CD4-positive, alpha-beta T cell (primary cell): ENCODE data around the gene ABCG1. TPM values are rescaled to one million over a fixed set of nuclear protein-coding genes. Genes with fewer than 3 reads are reported as not detected.

Experiments used
- ATAC-seq: fragments of 200-7000 bp; cut with Tn5 transposase; one replicate; pipeline ENCODE4 v1.10.0; 2022; ENCODE audit warnings: mild to moderate bottlenecking; ENCODE audit not compliant: poor library complexity
- CTCF ChIA-PET: fragments of 350-600 bp; sonication (Branson Sonifier 250); formaldehyde crosslinking; loops from one replicate; lab custom pipeline; 2021; ENCODE audit warnings: antibody characterized with exemption, inconsistent platforms; lab: Charles Lee
- POLR2A ChIA-PET: fragments of 350-600 bp; sonication (Branson Sonifier 250); formaldehyde crosslinking; loops from one replicate; lab custom pipeline; 2021; ENCODE audit warnings: antibody characterized with exemption, inconsistent platforms; lab: Charles Lee
- DNase-seq, 14 experiments: peaks; one replicate each; pipeline ENCODE4 v3.0.0-alpha.2; 2013 to 2020; ENCODE audit warnings: mixed read lengths in 2 of 14
- H3K27ac ChIP-seq, 2 donors: one replicate each; pipeline versions ENCODE4 v1.5.1 to v1.7.0; 2013; ENCODE audit warnings: low read length in 2 of 2, low read depth in 1 of 2, mild to moderate bottlenecking in 1 of 2
- H3K27me3 ChIP-seq, 2 experiments: 1 replicate in 1 of 2; 2 replicates in 1 of 2; pipeline versions ENCODE4 v1.6.1 to v1.7.0; 2013; ENCODE audit warnings: low read length in 2 of 2, control low read depth in 1 of 2, mild to moderate bottlenecking in 1 of 2, moderate library complexity in 1 of 2; ENCODE audit not compliant: insufficient read depth in 2 of 2, control insufficient read depth in 1 of 2
- H3K36me3 ChIP-seq: one replicate; pipeline ENCODE4 v1.6.1; 2013; ENCODE audit warnings: low read length, control low read depth; ENCODE audit not compliant: insufficient read depth
- H3K4me1 ChIP-seq: one replicate; pipeline ENCODE4 v1.6.1; 2013; ENCODE audit warnings: low read length, control low read depth; ENCODE audit not compliant: insufficient read depth
- H3K4me3 ChIP-seq: one replicate; pipeline ENCODE4 v1.5.1; 2013; ENCODE audit warnings: mild to moderate bottlenecking, low read length, moderate library complexity
- H3K9me3 ChIP-seq, 2 experiments: 1 replicate in 1 of 2; 2 replicates in 1 of 2; pipeline versions ENCODE4 v1.6.1 to v1.7.0; 2013; ENCODE audit warnings: low read length in 2 of 2, mild to moderate bottlenecking in 2 of 2, control low read depth in 1 of 2, moderate library complexity in 1 of 2; ENCODE audit not compliant: control insufficient read depth in 1 of 2, insufficient read depth in 1 of 2
- H3K27ac Mint-ChIP-seq: one replicate; pipeline ENCODE4 v1.8.0; 2020; ENCODE audit warnings: mixed read lengths
- H3K27me3 Mint-ChIP-seq: one replicate; pipeline ENCODE4 v1.8.0; 2021; ENCODE audit warnings: mixed read lengths
- H3K36me3 Mint-ChIP-seq: one replicate; pipeline ENCODE4 v1.8.0; 2021; ENCODE audit warnings: low read depth, mixed read lengths
- H3K4me1 Mint-ChIP-seq: one replicate; pipeline ENCODE4 v1.8.0; 2021; ENCODE audit warnings: low read depth, mixed read lengths
- H3K4me3 Mint-ChIP-seq: one replicate; pipeline ENCODE4 v1.8.0; 2020; ENCODE audit warnings: mild to moderate bottlenecking, mixed read lengths
- H3K9me3 Mint-ChIP-seq: one replicate; pipeline ENCODE4 v1.8.0; 2020; ENCODE audit warnings: mixed read lengths
- intact Hi-C, 2 experiments: fragments of 100-400 bp; cut with DNase I in 1 of 2; cut with micrococcal nuclease in 1 of 2; formaldehyde crosslinking; loops; one replicate each; pipeline versions ENCODE4 v1.15.1 to v1.9.0; 2023 to 2025; cut with DNase I, micrococcal nuclease
- total RNA-seq, 174 experiments: library from RNA in 2 of 174; stranded (reverse) in 2 of 174; gene quantifications; one replicate each; pipeline ENCODE4 v1.2.3 and lab custom pipeline; 2021 to 2026
- TF ChIP-seq, protein P1 (sequence below): fragments of 200-600 bp; IDR thresholded peaks from one replicate; pipeline ENCODE4 v1.8.0; 2022; ENCODE audit warnings: antibody characterized with exemption, mild to moderate bottlenecking

The ABCG1 gene
- total RNA-seq, 2 experiments from 2014 or later = 109 to 116 TPM

DNA sequence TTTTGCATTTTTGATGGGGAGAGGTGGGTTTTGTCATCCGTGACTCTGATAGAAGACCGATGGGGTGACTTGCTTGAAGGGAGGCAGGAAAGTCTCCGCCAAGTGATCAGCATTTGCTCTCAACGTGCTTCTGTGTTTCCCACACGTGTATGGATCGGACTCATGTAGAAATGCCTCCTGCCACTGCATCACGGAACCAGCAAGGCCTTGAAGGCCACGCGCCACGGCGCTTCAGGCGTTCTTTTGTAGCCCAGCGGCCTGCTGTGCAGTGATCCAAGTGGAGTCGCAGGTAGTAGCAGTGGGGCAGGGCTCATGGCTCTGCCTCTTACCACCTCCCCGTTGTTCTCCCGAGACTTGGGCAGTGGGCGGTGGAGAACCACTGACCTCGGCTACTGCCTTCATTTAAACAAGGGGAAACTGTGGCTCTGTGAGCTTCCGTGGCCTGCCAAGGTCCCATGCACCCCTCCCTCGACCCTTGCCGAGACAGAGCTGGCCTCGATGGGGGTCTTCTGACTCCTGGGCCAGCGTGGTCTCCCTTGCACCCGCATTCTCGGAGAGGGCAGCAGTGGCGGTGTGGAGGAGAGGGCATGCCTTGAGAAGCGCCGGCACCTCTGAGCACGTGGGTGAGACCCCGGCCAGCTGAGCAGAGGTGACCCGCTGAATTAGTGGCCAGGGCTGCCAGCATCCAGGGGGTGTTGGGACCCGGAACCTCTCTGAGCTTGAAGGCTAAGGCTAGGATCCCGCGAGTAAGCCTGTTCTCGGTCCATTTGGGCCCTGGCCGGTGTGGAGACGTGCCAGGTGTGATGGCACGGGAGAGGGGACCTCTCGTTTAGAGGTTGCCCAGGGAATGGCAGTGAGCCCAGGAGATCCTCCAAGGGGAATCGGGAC is 46.1 kb upstream of the ABCG1 start:
- H3K27ac ChIP-seq = no peak overlapping the region
- Mint-ChIP-seq H3K9me3 (no peaks in the 10 kb centered on the region), H3K36me3 (no peaks in the 10 kb centered on the region), H3K4me3 (no peak overlapping the region), H3K27me3 (no peaks in the 10 kb centered on the region), H3K4me1 (peaks cover 5% of the 10 kb centered on the region), H3K27ac (no peak overlapping the region)
- H3K4me1 ChIP-seq = no peaks in the 10 kb centered on the region
- no peaks in the 10 kb centered on the region for H3K9me3 ChIP-seq
- no peaks in the 10 kb centered on the region for H3K36me3 ChIP-seq
- POLR2A ChIA-PET = interaction anchor here (0.6 kb wide), 1 partner anchor 239 kb away, joined by 3 read pairs; no protein-coding TSS in a partner anchor
- H3K4me3 ChIP-seq = no peak overlapping the region
- CTCF ChIA-PET = interaction anchor here (1.7 kb wide), 1 partner anchor 86 kb away, joined by 8 read pairs; no protein-coding TSS in a partner anchor
- DNase-seq (no peak), ATAC-seq (no peak)
- no peaks in the 10 kb centered on the region for H3K27me3 ChIP-seq
- intact Hi-C loops = no loop called here
- TF ChIP-seq, protein P1, sequence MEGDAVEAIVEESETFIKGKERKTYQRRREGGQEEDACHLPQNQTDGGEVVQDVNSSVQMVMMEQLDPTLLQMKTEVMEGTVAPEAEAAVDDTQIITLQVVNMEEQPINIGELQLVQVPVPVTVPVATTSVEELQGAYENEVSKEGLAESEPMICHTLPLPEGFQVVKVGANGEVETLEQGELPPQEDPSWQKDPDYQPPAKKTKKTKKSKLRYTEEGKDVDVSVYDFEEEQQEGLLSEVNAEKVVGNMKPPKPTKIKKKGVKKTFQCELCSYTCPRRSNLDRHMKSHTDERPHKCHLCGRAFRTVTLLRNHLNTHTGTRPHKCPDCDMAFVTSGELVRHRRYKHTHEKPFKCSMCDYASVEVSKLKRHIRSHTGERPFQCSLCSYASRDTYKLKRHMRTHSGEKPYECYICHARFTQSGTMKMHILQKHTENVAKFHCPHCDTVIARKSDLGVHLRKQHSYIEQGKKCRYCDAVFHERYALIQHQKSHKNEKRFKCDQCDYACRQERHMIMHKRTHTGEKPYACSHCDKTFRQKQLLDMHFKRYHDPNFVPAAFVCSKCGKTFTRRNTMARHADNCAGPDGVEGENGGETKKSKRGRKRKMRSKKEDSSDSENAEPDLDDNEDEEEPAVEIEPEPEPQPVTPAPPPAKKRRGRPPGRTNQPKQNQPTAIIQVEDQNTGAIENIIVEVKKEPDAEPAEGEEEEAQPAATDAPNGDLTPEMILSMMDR = no peak

DNA sequence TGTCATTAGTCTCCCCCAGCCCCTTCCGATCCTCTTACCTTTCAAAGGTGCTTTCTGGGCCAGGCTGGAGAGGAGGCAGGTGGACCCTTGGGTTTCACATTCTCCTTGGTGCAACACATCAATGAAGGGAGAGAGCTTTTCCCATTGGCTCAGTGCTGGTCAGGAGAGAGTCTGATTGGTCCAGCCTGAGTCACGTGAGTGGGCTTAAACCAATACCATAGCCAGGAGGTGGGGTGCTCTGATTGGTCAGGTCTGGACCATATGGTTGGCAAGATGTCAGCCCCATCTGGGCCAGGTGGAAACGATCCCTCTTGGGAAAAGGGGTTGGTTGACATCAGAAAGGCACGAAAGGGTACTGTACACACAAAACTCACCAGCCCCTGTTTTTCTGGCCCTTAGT is 44.8 kb upstream of the ABCG1 start:
- Histone ChIP-seq H3K4me1 (no peaks in the 10 kb centered on the region), H3K4me3 (no peak overlapping the region), H3K9me3 (no peaks in the 10 kb centered on the region), H3K27ac (no peak overlapping the region), H3K36me3 (no peaks in the 10 kb centered on the region), H3K27me3 (no peaks in the 10 kb centered on the region)
- POLR2A ChIA-PET = no interaction called here
- Mint-ChIP-seq H3K4me3 (no peak overlapping the region), H3K27ac (no peak overlapping the region), H3K27me3 (no peaks in the 10 kb centered on the region), H3K4me1 (peaks cover 5% of the 10 kb centered on the region), H3K36me3 (no peaks in the 10 kb centered on the region), H3K9me3 (no peaks in the 10 kb centered on the region)
- ATAC-seq = no peak
- DNase-seq = no peak
- CTCF ChIA-PET = no interaction called here
- intact Hi-C loops = no loop called here
- TF ChIP-seq, protein P1 = no peak

DNA sequence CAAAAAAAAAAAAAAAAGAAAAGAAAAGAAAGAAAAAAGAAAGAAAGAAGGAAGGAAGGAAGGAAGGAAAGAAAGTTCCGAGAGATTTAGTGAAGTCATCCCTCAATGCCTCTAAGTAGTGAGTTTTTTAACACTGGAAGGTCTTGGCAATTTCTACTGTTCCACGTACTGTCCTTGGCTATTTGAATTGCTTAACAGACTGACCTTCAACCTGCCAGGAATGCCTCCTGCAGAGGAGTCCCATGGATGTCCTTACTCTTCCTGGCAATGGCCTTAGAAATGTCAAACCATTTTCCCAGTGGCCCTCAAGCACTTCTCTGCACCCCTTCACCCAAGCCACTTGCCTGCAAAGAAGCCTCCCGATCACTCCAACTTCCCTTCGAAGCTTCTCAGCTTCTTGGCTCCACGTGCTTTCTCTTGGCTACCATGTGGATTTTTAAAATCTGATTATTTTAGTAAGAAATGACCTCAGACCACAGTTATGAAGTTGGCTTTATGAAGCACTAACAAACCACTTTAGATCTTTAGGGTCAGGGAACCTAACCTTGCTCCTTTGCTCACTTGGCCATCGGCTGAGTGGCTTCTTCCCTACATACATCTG is 43.7 kb upstream of the ABCG1 start:
- Mint-ChIP-seq H3K4me1 (peaks cover under 1% of the 10 kb centered on the region), H3K4me3 (no peak overlapping the region), H3K9me3 (no peaks in the 10 kb centered on the region), H3K27me3 (no peaks in the 10 kb centered on the region), H3K27ac (no peak overlapping the region), H3K36me3 (no peaks in the 10 kb centered on the region)
- Histone ChIP-seq H3K9me3 (no peaks in the 10 kb centered on the region), H3K4me1 (no peaks in the 10 kb centered on the region), H3K27me3 (no peaks in the 10 kb centered on the region), H3K36me3 (no peaks in the 10 kb centered on the region), H3K4me3 (no peak overlapping the region), H3K27ac (no peak overlapping the region)
- TF ChIP-seq, protein P1 = no peak
- ATAC-seq = no peak
- CTCF ChIA-PET = no interaction called here
- POLR2A ChIA-PET = no interaction called here
- intact Hi-C loops = no loop called here
- DNase-seq = no peak
